HepG2 (cell line): Measurements from ENCODE around the gene SPRY1. TPM values are rescaled to one million over a fixed set of nuclear protein-coding genes. Genes with fewer than 3 reads are reported as not detected.

ENCODE experiments used
- FOXO1 ChIP-seq: sonication (generic); formaldehyde crosslinking; IDR thresholded peaks from 2 replicates; pipeline ENCODE4 v1.4.0; 2020; ENCODE audit warnings: missing genetic modification reagents
- GABPA ChIP-seq, 2 experiments: IDR thresholded peaks; 2 replicates each; pipeline ENCODE4 v1.6.1; 2011 to 2016; ENCODE audit warnings: low read depth in 2 of 2, low read length in 1 of 2, missing biosample characterization in 1 of 2, missing genetic modification characterization in 1 of 2
- HNRNPLL ChIP-seq: fragments of 200-400 bp; formaldehyde crosslinking; IDR thresholded peaks from 2 replicates; pipeline ENCODE4 v1.6.1; 2017; ENCODE audit warnings: mild to moderate bottlenecking, low read depth, low read length; ENCODE audit not compliant: poor library complexity, severe bottlenecking
- MXI1 ChIP-seq: IDR thresholded peaks from 3 replicates; pipeline ENCODE4 v1.6.1; 2012; ENCODE audit warnings: low read depth, low read length, inconsistent platforms, borderline replicate concordance
- NR1H2 ChIP-seq: sonication (generic); formaldehyde crosslinking; IDR thresholded peaks from 2 replicates; pipeline ENCODE4 v1.8.1; 2022; ENCODE audit warnings: low read depth, missing genetic modification reagents, borderline replicate concordance
- PPARG ChIP-seq: conservative IDR thresholded peaks from 2 replicates; pipeline ENCODE4 v1.6.1; 2016; ENCODE audit warnings: missing biosample characterization, missing genetic modification reagents
- RARA ChIP-seq: IDR thresholded peaks from 2 replicates; pipeline ENCODE4 v1.6.1; 2016; ENCODE audit warnings: missing genetic modification reagents, missing compliant biosample characterization
- RBFOX2 ChIP-seq: fragments of 200-400 bp; formaldehyde crosslinking; IDR thresholded peaks from 2 replicates; pipeline ENCODE4 v1.6.1; 2017; ENCODE audit warnings: low read depth, mild to moderate bottlenecking, low read length
- RXRB ChIP-seq: IDR thresholded peaks from 2 replicates; pipeline ENCODE4 v1.6.1; 2016; ENCODE audit warnings: borderline replicate concordance, missing genetic modification reagents, missing compliant biosample characterization
- TRIM24 ChIP-seq: sonication (generic); formaldehyde crosslinking; IDR thresholded peaks from 2 replicates; pipeline ENCODE4 v1.8.0; 2022; ENCODE audit warnings: mild to moderate bottlenecking, missing genetic modification reagents
- ZNF180 ChIP-seq: sonication (generic); formaldehyde crosslinking; IDR thresholded peaks from 2 replicates; pipeline ENCODE4 v1.4.0; 2020; ENCODE audit warnings: low read depth, missing genetic modification reagents, borderline replicate concordance
- ZNF292 ChIP-seq: sonication (generic); formaldehyde crosslinking; IDR thresholded peaks from 2 replicates; pipeline ENCODE4 v1.8.1; 2022; ENCODE audit warnings: mild to moderate bottlenecking, low read depth, missing genetic modification reagents, borderline replicate concordance
- ZNF317 ChIP-seq: sonication (generic); formaldehyde crosslinking; IDR thresholded peaks from 2 replicates; pipeline ENCODE4 v1.5.0; 2020; ENCODE audit warnings: mild to moderate bottlenecking, missing genetic modification reagents
- ZNF430 ChIP-seq: sonication (generic); formaldehyde crosslinking; IDR thresholded peaks from 2 replicates; pipeline ENCODE4 v1.9.0; 2021; ENCODE audit warnings: mild to moderate bottlenecking, missing genetic modification reagents
- ZNF768 ChIP-seq: sonication (generic); formaldehyde crosslinking; IDR thresholded peaks from 2 replicates; pipeline ENCODE4 v1.4.0; 2020; ENCODE audit warnings: missing genetic modification reagents
- ZNF782 ChIP-seq: sonication (generic); formaldehyde crosslinking; IDR thresholded peaks from 2 replicates; pipeline ENCODE4 v1.4.0; 2020; ENCODE audit warnings: missing genetic modification reagents, mild to moderate bottlenecking, borderline replicate concordance
- ZSCAN30 ChIP-seq: sonication (generic); formaldehyde crosslinking; IDR thresholded peaks from 2 replicates; pipeline ENCODE4 v1.5.0; 2020; ENCODE audit warnings: mild to moderate bottlenecking, missing genetic modification reagents
- polyA plus RNA-seq, 8 experiments: library from polyadenylated mRNA; depleted of rRNA in 3 of 8; stranded (reverse) in 7 of 8; unstranded in 1 of 8; fragments of >200 nt; fragmentation: Illumina TruSeq in 4 of 8; extraction: Trizol in 4 of 8; gene quantifications; 2 replicates each; pipeline versions ENCODE4 v1.2.1 to v1.2.3, GENCODE V29; 2011 to 2016; ENCODE audit warnings: low read depth in 4 of 8, missing spikeins in 1 of 8, mixed read lengths in 1 of 8; ENCODE audit not compliant: insufficient read depth in 1 of 8
- total RNA-seq, 5 experiments: library from RNA; depleted of rRNA; stranded (reverse); fragments of >200 nt; fragmentation: Illumina TruSeq; extraction: Trizol; gene quantifications; 2 replicates each; pipeline ENCODE4 v1.2.3, GENCODE V29; 2016; ENCODE audit warnings: low read depth in 1 of 5
- TF ChIP-seq, protein P1 (sequence below): IDR thresholded peaks from 2 replicates; pipeline ENCODE4 v1.6.1; 2016
- TF ChIP-seq, protein P2 (sequence below): sonication (generic); formaldehyde crosslinking; IDR thresholded peaks from 2 replicates; pipeline ENCODE4 v1.8.0; 2022; ENCODE audit warnings: mild to moderate bottlenecking, missing genetic modification reagents, moderate library complexity
- TF ChIP-seq, protein P3 (sequence below): IDR thresholded peaks from 2 replicates; pipeline ENCODE4 v1.6.1; 2016
- TF ChIP-seq, protein P4 (sequence below): sonication (generic); formaldehyde crosslinking; IDR thresholded peaks from 2 replicates; pipeline ENCODE4 v1.4.0; 2020; ENCODE audit warnings: mild to moderate bottlenecking, missing genetic modification reagents
- TF ChIP-seq, protein P5 (sequence below): sonication (generic); formaldehyde crosslinking; IDR thresholded peaks from 2 replicates; pipeline ENCODE4 v1.4.0; 2020; ENCODE audit warnings: missing genetic modification reagents
- TF ChIP-seq, protein P6 (sequence below): sonication (generic); formaldehyde crosslinking; IDR thresholded peaks from 2 replicates; pipeline ENCODE4 v1.4.0; 2020; ENCODE audit warnings: missing genetic modification reagents

Gene SPRY1
- total and polyA plus RNA-seq, 2 of the 13 experiments (the other 11 are each of a cell fraction or from before 2014, with no cell fraction given), result 24.7 to 33.4 TPM

DNA sequence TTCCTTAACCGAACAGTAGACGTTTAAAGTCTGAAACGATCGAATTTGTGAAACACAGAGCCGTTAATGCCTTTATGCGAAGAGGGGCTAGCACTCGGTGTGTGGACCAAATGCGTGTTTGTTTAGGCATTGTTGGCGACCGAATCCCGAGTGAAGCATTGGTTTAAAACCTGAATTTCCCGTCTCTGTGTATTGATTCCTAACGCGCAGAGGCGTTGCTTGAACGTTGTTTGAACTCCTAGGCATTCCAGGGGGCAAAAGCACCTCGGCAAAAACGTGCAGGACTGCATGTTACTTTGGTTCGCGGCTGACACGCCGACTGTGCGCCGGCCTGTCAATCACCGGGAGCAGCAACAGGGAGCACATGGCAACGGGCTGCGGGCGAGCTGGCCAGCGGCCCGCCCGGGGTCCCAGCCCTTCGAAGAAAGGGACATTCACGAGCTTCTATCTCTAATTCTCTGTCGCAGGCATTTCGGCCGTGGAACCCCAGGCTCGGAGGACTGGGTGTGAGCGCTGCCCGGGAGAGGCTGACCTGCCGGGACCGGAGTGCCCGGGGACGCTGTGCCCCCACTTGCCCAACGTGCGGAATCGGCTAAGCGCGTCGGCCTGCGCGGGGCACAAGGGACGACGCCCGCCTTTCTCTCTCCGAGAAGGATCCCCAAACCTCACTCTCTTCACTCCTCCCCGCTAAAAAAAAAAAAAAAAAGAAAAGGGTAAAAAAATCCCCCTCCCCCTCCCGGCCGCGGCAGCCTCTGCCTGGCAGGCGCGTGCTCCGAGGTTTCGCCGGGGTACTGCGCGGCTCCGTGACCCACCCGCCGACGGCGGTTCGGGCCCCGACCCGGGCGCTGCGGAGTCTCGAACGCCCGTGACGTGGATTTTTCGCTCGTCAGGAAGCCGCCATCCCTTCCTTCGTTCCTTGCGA is 810 bp downstream of the SPRY1 start (continued):
- peak; percentile 97 for TF ChIP-seq RBFOX2
- TF ChIP-seq ZNF180, result no peak
- TF ChIP-seq RXRB, result no peak
- TF ChIP-seq RARA (CRISPR knock-in tag), result peak; percentile 92
- TF ChIP-seq ZSCAN30 (CRISPR knock-in tag), result no peak
- TF ChIP-seq, protein P1, sequence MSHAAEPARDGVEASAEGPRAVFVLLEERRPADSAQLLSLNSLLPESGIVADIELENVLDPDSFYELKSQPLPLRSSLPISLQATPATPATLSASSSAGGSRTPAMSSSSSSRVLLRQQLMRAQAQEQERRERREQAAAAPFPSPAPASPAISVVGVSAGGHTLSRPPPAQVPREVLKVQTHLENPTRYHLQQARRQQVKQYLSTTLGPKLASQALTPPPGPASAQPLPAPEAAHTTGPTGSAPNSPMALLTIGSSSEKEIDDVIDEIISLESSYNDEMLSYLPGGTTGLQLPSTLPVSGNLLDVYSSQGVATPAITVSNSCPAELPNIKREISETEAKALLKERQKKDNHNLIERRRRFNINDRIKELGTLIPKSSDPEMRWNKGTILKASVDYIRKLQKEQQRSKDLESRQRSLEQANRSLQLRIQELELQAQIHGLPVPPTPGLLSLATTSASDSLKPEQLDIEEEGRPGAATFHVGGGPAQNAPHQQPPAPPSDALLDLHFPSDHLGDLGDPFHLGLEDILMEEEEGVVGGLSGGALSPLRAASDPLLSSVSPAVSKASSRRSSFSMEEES, result no peak
- no peak for TF ChIP-seq PPARG
- TF ChIP-seq, protein P2, sequence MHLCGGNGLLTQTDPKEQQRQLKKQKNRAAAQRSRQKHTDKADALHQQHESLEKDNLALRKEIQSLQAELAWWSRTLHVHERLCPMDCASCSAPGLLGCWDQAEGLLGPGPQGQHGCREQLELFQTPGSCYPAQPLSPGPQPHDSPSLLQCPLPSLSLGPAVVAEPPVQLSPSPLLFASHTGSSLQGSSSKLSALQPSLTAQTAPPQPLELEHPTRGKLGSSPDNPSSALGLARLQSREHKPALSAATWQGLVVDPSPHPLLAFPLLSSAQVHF (CRISPR knock-in tag), result no peak
- TF ChIP-seq HNRNPLL, result peak; percentile 22
- TF ChIP-seq, protein P3, sequence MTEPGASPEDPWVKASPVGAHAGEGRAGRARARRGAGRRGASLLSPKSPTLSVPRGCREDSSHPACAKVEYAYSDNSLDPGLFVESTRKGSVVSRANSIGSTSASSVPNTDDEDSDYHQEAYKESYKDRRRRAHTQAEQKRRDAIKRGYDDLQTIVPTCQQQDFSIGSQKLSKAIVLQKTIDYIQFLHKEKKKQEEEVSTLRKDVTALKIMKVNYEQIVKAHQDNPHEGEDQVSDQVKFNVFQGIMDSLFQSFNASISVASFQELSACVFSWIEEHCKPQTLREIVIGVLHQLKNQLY (CRISPR knock-in tag), result no peak
- TF ChIP-seq ZNF292 (CRISPR knock-in tag), result peak; percentile 88
- TF ChIP-seq, protein P4, sequence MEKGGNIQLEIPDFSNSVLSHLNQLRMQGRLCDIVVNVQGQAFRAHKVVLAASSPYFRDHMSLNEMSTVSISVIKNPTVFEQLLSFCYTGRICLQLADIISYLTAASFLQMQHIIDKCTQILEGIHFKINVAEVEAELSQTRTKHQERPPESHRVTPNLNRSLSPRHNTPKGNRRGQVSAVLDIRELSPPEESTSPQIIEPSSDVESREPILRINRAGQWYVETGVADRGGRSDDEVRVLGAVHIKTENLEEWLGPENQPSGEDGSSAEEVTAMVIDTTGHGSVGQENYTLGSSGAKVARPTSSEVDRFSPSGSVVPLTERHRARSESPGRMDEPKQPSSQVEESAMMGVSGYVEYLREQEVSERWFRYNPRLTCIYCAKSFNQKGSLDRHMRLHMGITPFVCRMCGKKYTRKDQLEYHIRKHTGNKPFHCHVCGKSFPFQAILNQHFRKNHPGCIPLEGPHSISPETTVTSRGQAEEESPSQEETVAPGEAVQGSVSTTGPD (CRISPR knock-in tag), result 0 out of 2 replicates have a peak, but pooled peaks have one; percentile 50
- peak; percentile 50; the same call in 1 of the 2 replicates for TF ChIP-seq ZNF317 (CRISPR knock-in tag)
- peak; percentile 75; the same call in 1 of the 2 replicates for TF ChIP-seq FOXO1 (CRISPR knock-in tag)
- TF ChIP-seq, protein P5, sequence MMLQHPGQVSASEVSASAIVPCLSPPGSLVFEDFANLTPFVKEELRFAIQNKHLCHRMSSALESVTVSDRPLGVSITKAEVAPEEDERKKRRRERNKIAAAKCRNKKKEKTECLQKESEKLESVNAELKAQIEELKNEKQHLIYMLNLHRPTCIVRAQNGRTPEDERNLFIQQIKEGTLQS (CRISPR knock-in tag), result no peak
- no peak for TF ChIP-seq GABPA (IDR thresholded peaks at IDR 0.05; ENCODE audit: low read depth, low read length)
- TF ChIP-seq GABPA (CRISPR knock-in tag; IDR thresholded peaks at IDR 0.05; ENCODE audit: low read depth), result no peak
- TF ChIP-seq, protein P6, sequence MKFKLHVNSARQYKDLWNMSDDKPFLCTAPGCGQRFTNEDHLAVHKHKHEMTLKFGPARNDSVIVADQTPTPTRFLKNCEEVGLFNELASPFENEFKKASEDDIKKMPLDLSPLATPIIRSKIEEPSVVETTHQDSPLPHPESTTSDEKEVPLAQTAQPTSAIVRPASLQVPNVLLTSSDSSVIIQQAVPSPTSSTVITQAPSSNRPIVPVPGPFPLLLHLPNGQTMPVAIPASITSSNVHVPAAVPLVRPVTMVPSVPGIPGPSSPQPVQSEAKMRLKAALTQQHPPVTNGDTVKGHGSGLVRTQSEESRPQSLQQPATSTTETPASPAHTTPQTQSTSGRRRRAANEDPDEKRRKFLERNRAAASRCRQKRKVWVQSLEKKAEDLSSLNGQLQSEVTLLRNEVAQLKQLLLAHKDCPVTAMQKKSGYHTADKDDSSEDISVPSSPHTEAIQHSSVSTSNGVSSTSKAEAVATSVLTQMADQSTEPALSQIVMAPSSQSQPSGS (CRISPR knock-in tag), result peak; percentile 60
- TF ChIP-seq MXI1, result peak; percentile 91; the same call in 2 of the 3 replicates
- TF ChIP-seq TRIM24, result no peak
- no peak for TF ChIP-seq NR1H2 (CRISPR knock-in tag)
- TF ChIP-seq ZNF430 (CRISPR knock-in tag), result no peak; the same call in 1 of the 2 replicates
- TF ChIP-seq ZNF768 (CRISPR knock-in tag), result 0 out of 2 replicates have a peak, but pooled peaks have one; percentile 13
- TF ChIP-seq ZNF782 (CRISPR knock-in tag), result no peak
